WTC11 (cell line): ENCODE measurements around the gene HLA-A. TPM values are rescaled to one million over a fixed set of nuclear protein-coding genes. Genes with fewer than 3 reads are reported as not detected.

Source experiments
- ATAC-seq: fragments of 200-7000 bp; cut with Tn5 transposase; 2 replicates; pipeline ENCODE4 v1.10.0; 2021; ENCODE audit warnings: mild to moderate bottlenecking, moderate library complexity
- CTCF ChIA-PET: fragments of 300-600 bp; sonication (Branson Sonifier 250); formaldehyde crosslinking; loops from one replicate; lab custom pipeline; 2021; ENCODE audit warnings: antibody characterized with exemption; lab: Charles Lee
- POLR2A ChIA-PET: fragments of 350-600 bp; sonication (Branson Sonifier 250); formaldehyde crosslinking; loops from one replicate; lab custom pipeline; 2021; ENCODE audit warnings: antibody characterized with exemption; lab: Charles Lee
- DNase-seq: peaks from one replicate; pipeline ENCODE4 v3.0.0; 2021; ENCODE audit warnings: low spot score
- H3K27ac Mint-ChIP-seq: 2 replicates; pipeline ENCODE4 v1.8.0; 2021; ENCODE audit warnings: mixed read lengths
- H3K27me3 Mint-ChIP-seq: 2 replicates; pipeline ENCODE4 v1.8.0; 2021; ENCODE audit warnings: low read depth, mild to moderate bottlenecking, moderate library complexity, mixed read lengths
- H3K36me3 Mint-ChIP-seq: 2 replicates; pipeline ENCODE4 v1.8.0; 2021; ENCODE audit warnings: mixed read lengths
- H3K4me1 Mint-ChIP-seq: 2 replicates; pipeline ENCODE4 v1.8.0; 2022; ENCODE audit warnings: mixed read lengths
- H3K4me3 Mint-ChIP-seq: 2 replicates; pipeline ENCODE4 v1.8.0; 2021; ENCODE audit warnings: mild to moderate bottlenecking, moderate library complexity, mixed read lengths
- H3K9me3 Mint-ChIP-seq: 2 replicates; pipeline ENCODE4 v1.8.0; 2021; ENCODE audit warnings: mixed read lengths
- ATF1 ChIP-seq: sonication (generic); formaldehyde crosslinking; IDR thresholded peaks from 2 replicates; pipeline ENCODE4 v1.8.1; 2023; ENCODE audit warnings: mild to moderate bottlenecking, moderate library complexity, missing genetic modification reagents
- ATF6 ChIP-seq: sonication (generic); formaldehyde crosslinking; IDR thresholded peaks from 2 replicates; pipeline ENCODE4 v1.8.1; 2023; ENCODE audit warnings: mild to moderate bottlenecking, missing genetic modification reagents
- CBFB ChIP-seq: sonication (generic); formaldehyde crosslinking; IDR thresholded peaks from 2 replicates; pipeline ENCODE4 v1.8.1; 2022; ENCODE audit warnings: mild to moderate bottlenecking, low read depth, missing genetic modification reagents
- CREM ChIP-seq: sonication (generic); formaldehyde crosslinking; IDR thresholded peaks from 2 replicates; pipeline ENCODE4 v1.8.1; 2022; ENCODE audit warnings: mild to moderate bottlenecking, missing genetic modification reagents, moderate library complexity
- GABPB1 ChIP-seq: sonication (generic); formaldehyde crosslinking; IDR thresholded peaks from 2 replicates; pipeline ENCODE4 v1.8.1; 2023; ENCODE audit warnings: mild to moderate bottlenecking, missing genetic modification reagents
- JAZF1 ChIP-seq: fragments of 250-450 bp; sonication (Bioruptor Pico); IDR thresholded peaks from 2 replicates; pipeline ENCODE4 v1.9.0; 2021; ENCODE audit warnings: moderate library complexity, mild to moderate bottlenecking, inconsistent platforms
- MXD4 ChIP-seq: fragments of 250-450 bp; sonication (Bioruptor Pico); IDR thresholded peaks from 2 replicates; pipeline ENCODE4 v1.8.0; 2021; ENCODE audit warnings: mild to moderate bottlenecking, moderate library complexity, borderline replicate concordance
- MYBL2 ChIP-seq: sonication (generic); formaldehyde crosslinking; IDR thresholded peaks from 2 replicates; pipeline ENCODE4 v1.8.1; 2023; ENCODE audit warnings: mild to moderate bottlenecking, moderate library complexity, missing genetic modification reagents
- NFE2L1 ChIP-seq: sonication (generic); formaldehyde crosslinking; IDR thresholded peaks from 2 replicates; pipeline ENCODE4 v1.8.1; 2023; ENCODE audit warnings: missing genetic modification reagents
- PREB ChIP-seq: sonication (generic); formaldehyde crosslinking; IDR thresholded peaks from 2 replicates; pipeline ENCODE4 v1.8.1; 2022; ENCODE audit warnings: mild to moderate bottlenecking, missing genetic modification reagents, moderate library complexity, borderline replicate concordance
- PRRX2 ChIP-seq: fragments of 250-450 bp; sonication (Bioruptor Pico); IDR thresholded peaks from 2 replicates; pipeline ENCODE4 v1.8.0; 2021; ENCODE audit warnings: mild to moderate bottlenecking
- RELA ChIP-seq: sonication (generic); formaldehyde crosslinking; IDR thresholded peaks from 2 replicates; pipeline ENCODE4 v1.8.1; 2022; ENCODE audit warnings: missing genetic modification reagents, mild to moderate bottlenecking, borderline replicate concordance
- SP1 ChIP-seq: sonication (generic); formaldehyde crosslinking; conservative IDR thresholded peaks from 2 replicates; pipeline ENCODE4 v1.8.1; 2022; ENCODE audit warnings: missing genetic modification reagents
- ZNF138 ChIP-seq: sonication (generic); formaldehyde crosslinking; conservative IDR thresholded peaks from 2 replicates; pipeline ENCODE4 v1.8.1; 2022; ENCODE audit warnings: mild to moderate bottlenecking, moderate library complexity, missing genetic modification reagents
- ZNF263 ChIP-seq: sonication (generic); formaldehyde crosslinking; IDR thresholded peaks from 2 replicates; pipeline ENCODE4 v1.8.1; 2022; ENCODE audit warnings: low read depth, mild to moderate bottlenecking, moderate library complexity, missing genetic modification reagents
- ZNF396 ChIP-seq: fragments of 250-450 bp; sonication (Bioruptor Pico); IDR thresholded peaks from 2 replicates; pipeline ENCODE4 v1.8.0; 2021; ENCODE audit warnings: mild to moderate bottlenecking, moderate library complexity, borderline replicate concordance
- total RNA-seq: library from RNA; stranded (reverse); gene quantifications from 3 replicates; pipeline ENCODE4 v1.2.3, GENCODE V29; 2021
- TF ChIP-seq, protein P1 (sequence below): sonication (generic); formaldehyde crosslinking; IDR thresholded peaks from 2 replicates; pipeline ENCODE4 v1.8.0; 2022; ENCODE audit warnings: mild to moderate bottlenecking, missing genetic modification reagents
- TF ChIP-seq, protein P2 (sequence below): fragments of 250-450 bp; sonication (Bioruptor Pico); IDR thresholded peaks from 2 replicates; pipeline ENCODE4 v1.9.0; 2021; ENCODE audit warnings: moderate library complexity, mild to moderate bottlenecking, inconsistent platforms, borderline replicate concordance
- TF ChIP-seq, protein P3 (sequence below): sonication (generic); formaldehyde crosslinking; IDR thresholded peaks from 2 replicates; pipeline ENCODE4 v1.8.1; 2023; ENCODE audit warnings: mild to moderate bottlenecking, missing genetic modification reagents, moderate library complexity
- TF ChIP-seq, protein P4 (sequence below): sonication (generic); formaldehyde crosslinking; IDR thresholded peaks from 2 replicates; pipeline ENCODE4 v1.8.0; 2022; ENCODE audit warnings: missing genetic modification reagents
- TF ChIP-seq, protein P5 (sequence below): sonication (generic); formaldehyde crosslinking; IDR thresholded peaks from 2 replicates; pipeline ENCODE4 v1.8.1; 2022; ENCODE audit warnings: low read depth, missing genetic modification reagents, borderline replicate concordance
- TF ChIP-seq, protein P6 (sequence below): sonication (generic); formaldehyde crosslinking; IDR thresholded peaks from 2 replicates; pipeline ENCODE4 v1.8.0; 2022; ENCODE audit warnings: mild to moderate bottlenecking, missing genetic modification reagents

HLA-A gene
- total RNA-seq, 1 experiment from 2014 or later, result 93.2 TPM

- ChIA-PET POLR2A (no interaction called here), CTCF (no interaction called here)
- H3K4me3 Mint-ChIP-seq, result no peak overlapping the region
- ATAC-seq (no peak), DNase-seq (no peak)
- H3K4me1 Mint-ChIP-seq, result no peaks in the 10 kb centered on the region
- no peak overlapping the region for H3K27ac Mint-ChIP-seq
- peaks cover 18% of the 10 kb centered on the region for H3K27me3 Mint-ChIP-seq
- no peaks in the 10 kb centered on the region for H3K36me3 Mint-ChIP-seq
- TF ChIP-seq NFE2L1 (no peak), RELA (no peak), CREM (no peak), ZNF138 (no peak), JAZF1 (CRISPR knock-in tag) (no peak), ZNF263 (no peak), MYBL2 (CRISPR knock-in tag) (no peak), SP1 (CRISPR knock-in tag) (no peak), ATF6 (CRISPR knock-in tag) (no peak), MXD4 (no peak), GABPB1 (no peak), ZNF396 (CRISPR knock-in tag) (no peak)
- TF ChIP-seq, protein P1, sequence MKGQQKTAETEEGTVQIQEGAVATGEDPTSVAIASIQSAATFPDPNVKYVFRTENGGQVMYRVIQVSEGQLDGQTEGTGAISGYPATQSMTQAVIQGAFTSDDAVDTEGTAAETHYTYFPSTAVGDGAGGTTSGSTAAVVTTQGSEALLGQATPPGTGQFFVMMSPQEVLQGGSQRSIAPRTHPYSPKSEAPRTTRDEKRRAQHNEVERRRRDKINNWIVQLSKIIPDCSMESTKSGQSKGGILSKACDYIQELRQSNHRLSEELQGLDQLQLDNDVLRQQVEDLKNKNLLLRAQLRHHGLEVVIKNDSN (CRISPR knock-in tag), result no peak
- peaks cover 11% of the 10 kb centered on the region for H3K9me3 Mint-ChIP-seq
These were observed 11.9 kb downstream of the HLA-A start for GRCh38 chr6:29954272-29954671.

DNA sequence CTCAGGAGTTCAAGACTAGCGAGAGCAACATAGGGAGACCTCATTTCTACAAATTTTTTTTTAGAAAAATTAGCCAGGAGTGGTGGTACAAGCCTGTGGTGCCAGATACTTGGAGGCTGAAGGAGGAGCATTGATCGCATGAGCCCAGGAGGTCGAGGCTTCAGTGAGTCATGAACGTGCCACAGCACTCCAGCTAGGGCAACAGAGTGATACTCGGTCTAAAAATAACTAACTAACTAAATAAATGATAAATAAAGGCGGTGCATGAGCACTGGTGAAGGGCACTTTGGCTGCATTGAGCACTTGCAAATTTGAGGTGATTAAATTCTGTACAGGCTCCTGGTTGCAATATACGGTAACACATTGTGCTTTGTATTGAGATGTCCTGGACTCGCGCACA lies 13.5 kb downstream of the HLA-A start:
- no peaks in the 10 kb centered on the region for H3K4me1 Mint-ChIP-seq
- ChIA-PET CTCF (no interaction called here), POLR2A (no interaction called here)
- no peak overlapping the region for H3K27ac Mint-ChIP-seq
- DNase-seq (no peak), ATAC-seq (no peak)
- peaks cover 11% of the 10 kb centered on the region for H3K27me3 Mint-ChIP-seq
- H3K9me3 Mint-ChIP-seq, result peaks cover 16% of the 10 kb centered on the region
- no peak overlapping the region for H3K4me3 Mint-ChIP-seq
- H3K36me3 Mint-ChIP-seq, result no peaks in the 10 kb centered on the region
- TF ChIP-seq CBFB, result no peak
- no peak for TF ChIP-seq PRRX2
- TF ChIP-seq PREB (CRISPR knock-in tag), result no peak
- TF ChIP-seq, protein P2, sequence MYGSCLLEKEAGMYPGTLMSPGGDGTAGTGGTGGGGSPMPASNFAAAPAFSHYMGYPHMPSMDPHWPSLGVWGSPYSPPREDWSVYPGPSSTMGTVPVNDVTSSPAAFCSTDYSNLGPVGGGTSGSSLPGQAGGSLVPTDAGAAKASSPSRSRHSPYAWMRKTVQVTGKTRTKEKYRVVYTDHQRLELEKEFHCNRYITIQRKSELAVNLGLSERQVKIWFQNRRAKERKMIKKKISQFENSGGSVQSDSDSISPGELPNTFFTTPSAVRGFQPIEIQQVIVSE (CRISPR knock-in tag), result no peak
- TF ChIP-seq, protein P3, sequence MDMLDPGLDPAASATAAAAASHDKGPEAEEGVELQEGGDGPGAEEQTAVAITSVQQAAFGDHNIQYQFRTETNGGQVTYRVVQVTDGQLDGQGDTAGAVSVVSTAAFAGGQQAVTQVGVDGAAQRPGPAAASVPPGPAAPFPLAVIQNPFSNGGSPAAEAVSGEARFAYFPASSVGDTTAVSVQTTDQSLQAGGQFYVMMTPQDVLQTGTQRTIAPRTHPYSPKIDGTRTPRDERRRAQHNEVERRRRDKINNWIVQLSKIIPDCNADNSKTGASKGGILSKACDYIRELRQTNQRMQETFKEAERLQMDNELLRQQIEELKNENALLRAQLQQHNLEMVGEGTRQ, result no peak
- TF ChIP-seq, protein P4, sequence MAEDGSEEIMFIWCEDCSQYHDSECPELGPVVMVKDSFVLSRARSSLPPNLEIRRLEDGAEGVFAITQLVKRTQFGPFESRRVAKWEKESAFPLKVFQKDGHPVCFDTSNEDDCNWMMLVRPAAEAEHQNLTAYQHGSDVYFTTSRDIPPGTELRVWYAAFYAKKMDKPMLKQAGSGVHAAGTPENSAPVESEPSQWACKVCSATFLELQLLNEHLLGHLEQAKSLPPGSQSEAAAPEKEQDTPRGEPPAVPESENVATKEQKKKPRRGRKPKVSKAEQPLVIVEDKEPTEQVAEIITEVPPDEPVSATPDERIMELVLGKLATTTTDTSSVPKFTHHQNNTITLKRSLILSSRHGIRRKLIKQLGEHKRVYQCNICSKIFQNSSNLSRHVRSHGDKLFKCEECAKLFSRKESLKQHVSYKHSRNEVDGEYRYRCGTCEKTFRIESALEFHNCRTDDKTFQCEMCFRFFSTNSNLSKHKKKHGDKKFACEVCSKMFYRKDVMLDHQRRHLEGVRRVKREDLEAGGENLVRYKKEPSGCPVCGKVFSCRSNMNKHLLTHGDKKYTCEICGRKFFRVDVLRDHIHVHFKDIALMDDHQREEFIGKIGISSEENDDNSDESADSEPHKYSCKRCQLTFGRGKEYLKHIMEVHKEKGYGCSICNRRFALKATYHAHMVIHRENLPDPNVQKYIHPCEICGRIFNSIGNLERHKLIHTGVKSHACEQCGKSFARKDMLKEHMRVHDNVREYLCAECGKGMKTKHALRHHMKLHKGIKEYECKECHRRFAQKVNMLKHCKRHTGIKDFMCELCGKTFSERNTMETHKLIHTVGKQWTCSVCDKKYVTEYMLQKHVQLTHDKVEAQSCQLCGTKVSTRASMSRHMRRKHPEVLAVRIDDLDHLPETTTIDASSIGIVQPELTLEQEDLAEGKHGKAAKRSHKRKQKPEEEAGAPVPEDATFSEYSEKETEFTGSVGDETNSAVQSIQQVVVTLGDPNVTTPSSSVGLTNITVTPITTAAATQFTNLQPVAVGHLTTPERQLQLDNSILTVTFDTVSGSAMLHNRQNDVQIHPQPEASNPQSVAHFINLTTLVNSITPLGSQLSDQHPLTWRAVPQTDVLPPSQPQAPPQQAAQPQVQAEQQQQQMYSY, result no peak
- no peak for TF ChIP-seq ATF6 (CRISPR knock-in tag)
- TF ChIP-seq, protein P5, sequence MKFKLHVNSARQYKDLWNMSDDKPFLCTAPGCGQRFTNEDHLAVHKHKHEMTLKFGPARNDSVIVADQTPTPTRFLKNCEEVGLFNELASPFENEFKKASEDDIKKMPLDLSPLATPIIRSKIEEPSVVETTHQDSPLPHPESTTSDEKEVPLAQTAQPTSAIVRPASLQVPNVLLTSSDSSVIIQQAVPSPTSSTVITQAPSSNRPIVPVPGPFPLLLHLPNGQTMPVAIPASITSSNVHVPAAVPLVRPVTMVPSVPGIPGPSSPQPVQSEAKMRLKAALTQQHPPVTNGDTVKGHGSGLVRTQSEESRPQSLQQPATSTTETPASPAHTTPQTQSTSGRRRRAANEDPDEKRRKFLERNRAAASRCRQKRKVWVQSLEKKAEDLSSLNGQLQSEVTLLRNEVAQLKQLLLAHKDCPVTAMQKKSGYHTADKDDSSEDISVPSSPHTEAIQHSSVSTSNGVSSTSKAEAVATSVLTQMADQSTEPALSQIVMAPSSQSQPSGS (CRISPR knock-in tag), result no peak
- TF ChIP-seq ZNF138, result no peak
- TF ChIP-seq, protein P6, sequence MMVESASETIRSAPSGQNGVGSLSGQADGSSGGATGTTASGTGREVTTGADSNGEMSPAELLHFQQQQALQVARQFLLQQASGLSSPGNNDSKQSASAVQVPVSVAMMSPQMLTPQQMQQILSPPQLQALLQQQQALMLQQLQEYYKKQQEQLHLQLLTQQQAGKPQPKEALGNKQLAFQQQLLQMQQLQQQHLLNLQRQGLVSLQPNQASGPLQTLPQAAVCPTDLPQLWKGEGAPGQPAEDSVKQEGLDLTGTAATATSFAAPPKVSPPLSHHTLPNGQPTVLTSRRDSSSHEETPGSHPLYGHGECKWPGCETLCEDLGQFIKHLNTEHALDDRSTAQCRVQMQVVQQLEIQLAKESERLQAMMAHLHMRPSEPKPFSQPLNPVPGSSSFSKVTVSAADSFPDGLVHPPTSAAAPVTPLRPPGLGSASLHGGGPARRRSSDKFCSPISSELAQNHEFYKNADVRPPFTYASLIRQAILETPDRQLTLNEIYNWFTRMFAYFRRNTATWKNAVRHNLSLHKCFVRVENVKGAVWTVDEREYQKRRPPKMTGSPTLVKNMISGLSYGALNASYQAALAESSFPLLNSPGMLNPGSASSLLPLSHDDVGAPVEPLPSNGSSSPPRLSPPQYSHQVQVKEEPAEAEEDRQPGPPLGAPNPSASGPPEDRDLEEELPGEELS (CRISPR knock-in tag), result no peak
- TF ChIP-seq ATF1 (CRISPR knock-in tag), result no peak
- no peak for TF ChIP-seq SP1 (CRISPR knock-in tag)
